Bone marrow (tissue), 2 donors: ENCODE measurements around the gene NDUFB2.
A peak's percentile ranks its signal among the peaks of the same experiment; 100 is the strongest.
"Not testable (repeated sequence)": the region's sequence is repeated elsewhere in the genome, so short reads cannot be mapped to it uniquely, and the experiment has no call there.

Experiments
- DNase-seq, 2 donors: peaks; one replicate each; lab custom pipeline; 2025; lab: John Stamatoyannopoulos, UW

Gene NDUFB2

DNA sequence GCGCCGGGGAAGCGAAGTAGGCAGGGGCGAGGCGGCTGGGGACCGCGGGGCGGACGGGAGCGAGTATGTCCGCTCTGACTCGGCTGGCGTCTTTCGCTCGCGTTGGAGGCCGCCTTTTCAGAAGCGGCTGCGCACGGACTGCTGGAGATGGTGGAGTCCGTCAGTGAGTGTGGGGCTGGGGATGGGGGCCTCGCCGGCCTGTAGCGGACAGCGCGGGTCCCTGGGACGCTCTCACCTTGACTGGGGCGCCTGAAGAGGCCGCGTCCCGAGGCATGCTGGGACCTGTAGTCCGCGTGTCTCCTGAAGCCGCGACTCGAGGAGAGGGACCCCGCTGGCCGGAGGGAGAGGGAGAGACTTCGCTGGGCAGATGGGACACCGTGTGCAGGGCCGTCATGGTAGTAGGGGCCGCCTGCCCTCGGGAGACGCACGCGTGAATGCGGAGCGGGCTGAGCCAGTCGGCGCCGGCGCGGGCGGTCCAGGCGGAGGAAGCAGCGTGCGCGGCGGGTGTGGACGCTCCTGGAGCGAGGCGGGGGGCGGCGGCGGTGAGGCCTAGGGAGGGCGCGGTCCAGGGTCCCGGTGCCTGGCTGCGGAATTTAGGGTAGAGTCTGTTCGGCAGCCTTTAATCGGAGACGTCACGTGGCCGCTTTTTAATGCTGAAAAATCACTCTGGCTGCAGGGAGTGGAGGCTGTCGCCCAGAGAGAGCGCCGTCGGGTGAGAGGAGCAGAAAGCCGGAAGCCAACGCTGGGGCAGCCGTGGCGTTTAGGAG, at the start of gene NDUFB2:
Gene NDUFB2 (plus strand): TSS at position 29 of the 767 bp plus-strand sequence. CDS start 37 bp downstream, at position 66.
- DNase-seq = peak; percentile 65 to 92

DNA sequence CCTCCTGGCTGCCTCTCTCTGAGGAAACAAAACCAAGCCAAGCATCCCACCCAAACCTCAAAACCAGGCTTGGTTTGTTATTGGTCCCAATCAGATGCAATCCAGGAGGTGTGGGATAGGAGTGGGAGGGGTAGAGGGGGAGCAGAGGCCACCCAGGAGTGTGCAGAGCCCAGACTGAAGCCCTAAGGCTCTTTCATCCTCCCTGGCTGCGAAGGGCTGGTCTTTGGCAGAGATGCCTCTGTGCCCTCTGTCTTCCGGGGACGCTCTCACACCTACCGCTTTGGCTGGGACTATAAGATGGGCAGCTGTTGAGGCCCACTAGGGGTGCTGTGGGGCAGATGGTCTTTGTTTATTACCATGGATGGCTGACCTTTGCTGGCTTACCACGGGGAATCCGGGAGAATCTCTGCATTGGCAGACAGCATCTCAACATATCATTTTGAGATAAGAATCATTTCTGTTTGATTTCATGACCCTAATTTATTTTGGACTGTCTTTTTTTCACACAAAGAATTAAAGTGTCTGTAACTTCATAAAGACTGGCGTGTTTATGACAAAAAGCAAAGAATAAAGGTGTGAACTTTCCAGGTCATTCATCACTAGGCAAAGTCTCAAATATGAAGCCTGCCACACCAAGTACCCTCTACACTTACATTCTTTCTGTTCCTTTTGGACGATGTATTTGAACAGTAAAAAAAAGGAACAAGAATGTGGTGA, 49.4 kb upstream of the NDUFB2 start:
- peak in 1 of 2 donors; percentile 31 for DNase-seq

DNA sequence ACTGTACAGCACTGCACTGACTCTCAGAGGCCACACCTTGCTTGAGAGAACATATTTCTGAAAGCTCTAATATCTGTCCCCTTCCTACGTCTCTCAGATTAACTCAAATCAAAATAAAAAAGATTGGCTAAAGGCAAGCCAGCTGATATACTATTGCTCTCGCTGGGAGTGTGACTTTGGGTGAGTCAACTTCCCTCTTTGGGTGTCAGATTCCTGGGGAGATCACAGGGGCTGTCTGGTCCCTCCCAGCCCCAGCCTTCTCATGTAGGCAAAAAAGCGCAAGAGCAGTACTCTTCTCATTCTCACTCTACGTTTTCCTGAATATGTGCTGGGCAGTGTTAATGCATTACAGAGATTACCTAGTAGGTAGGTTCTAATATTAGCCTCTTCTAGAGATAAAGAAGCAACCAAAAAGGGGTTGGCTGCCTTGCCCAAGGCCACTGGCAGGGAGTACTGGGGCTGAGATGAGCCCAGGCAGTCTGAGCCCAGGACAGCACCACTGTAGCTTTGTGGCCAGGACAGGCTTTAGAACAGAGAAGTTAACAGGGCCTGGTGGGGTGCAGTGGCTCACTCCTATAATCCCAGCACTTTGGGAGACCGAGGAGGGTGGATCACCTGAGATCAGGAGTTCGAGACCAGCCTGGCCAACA, 46.8 kb upstream of the NDUFB2 start:
- peak in 1 of 2 donors; percentile 21 for DNase-seq

DNA sequence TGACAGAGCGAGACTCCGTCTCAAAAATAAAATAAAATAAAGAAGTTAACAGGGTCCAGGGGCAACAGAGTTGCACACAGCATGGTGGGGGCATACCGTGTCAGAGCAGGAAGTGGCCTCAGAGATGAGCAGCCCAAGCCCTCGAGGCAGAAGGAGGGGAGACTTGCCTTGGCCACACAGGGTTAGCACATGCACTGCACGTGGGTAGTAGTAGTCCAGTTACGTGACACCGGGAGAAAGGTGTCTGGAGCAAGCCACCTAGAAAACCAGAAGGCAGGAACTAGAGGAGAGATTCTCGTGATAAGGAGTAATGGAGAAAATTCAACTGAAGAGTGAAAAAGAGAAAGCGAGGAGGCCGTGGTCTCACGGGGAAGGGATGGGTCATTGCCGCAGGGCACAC, 46.1 kb upstream of the NDUFB2 start:
- no peak for DNase-seq

DNA sequence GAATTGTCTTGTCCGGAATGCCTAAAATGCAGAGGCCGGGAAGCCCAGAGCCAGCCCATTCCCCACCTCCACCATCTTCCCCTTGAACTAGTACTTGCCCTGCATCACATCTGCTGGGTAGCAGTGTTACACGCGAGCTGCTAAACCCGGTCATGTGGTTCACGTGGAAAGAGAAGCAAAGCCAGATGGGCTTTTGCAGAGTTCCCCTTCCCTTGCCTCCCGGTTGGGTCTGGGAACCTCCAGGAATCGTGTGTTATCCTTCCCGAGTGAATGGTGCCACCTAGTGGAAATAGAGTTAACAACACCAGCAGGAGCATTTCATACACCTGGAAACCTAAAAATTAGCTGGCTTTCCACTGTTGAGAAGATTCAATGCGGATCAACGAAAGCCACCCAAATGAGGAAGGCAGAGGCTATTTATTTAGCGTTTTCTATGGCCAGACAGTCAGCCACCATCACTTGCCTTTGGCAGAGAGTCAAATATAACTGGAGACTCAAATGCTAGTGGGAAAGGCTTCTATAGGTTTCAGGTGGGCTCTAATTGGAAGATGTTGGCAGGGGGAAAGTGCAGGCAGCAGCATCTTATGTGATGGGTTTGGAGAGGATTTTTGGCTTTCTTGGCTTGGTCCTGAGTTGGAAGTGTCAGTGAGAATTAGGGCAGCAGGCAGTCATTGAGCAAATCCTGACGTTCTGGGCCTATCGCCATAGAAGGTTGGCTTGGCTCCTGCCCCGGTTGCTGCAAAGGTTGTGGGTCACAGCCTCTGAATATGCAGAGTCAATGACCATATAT, 43.0 kb upstream of the NDUFB2 start:
- DNase-seq = peak in 1 of 2 donors; percentile 23

DNA sequence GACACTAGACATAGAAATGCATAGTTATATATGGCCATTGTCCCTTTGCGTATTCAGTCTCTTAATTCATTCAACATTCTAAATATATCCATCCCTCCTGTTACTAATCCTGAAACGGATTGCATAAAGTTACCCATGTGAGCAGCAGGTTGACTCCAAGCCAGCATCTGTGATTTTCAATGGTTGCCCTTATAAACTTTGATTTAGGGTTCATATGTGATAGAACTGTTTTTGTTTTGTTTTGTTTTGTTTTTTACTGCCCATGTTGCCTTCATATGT, 42.5 kb upstream of the NDUFB2 start:
- DNase-seq = no peak

DNA sequence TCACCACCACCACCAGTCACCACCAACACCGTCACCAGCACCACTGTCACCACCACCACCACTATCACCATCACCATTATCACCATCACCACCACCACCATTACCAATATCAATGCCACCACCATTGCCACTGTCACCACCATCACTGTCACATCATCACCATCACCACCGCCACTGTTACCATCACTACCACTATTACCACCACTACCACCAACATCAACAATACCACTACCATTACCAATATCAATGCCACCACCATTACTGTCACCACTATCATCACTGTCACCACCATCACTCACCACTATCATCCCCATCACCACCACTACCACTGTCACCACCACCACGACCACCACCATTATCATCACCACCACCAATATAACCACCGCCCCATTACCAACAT, 41.8 kb upstream of the NDUFB2 start:
- DNase-seq = no peak

DNA sequence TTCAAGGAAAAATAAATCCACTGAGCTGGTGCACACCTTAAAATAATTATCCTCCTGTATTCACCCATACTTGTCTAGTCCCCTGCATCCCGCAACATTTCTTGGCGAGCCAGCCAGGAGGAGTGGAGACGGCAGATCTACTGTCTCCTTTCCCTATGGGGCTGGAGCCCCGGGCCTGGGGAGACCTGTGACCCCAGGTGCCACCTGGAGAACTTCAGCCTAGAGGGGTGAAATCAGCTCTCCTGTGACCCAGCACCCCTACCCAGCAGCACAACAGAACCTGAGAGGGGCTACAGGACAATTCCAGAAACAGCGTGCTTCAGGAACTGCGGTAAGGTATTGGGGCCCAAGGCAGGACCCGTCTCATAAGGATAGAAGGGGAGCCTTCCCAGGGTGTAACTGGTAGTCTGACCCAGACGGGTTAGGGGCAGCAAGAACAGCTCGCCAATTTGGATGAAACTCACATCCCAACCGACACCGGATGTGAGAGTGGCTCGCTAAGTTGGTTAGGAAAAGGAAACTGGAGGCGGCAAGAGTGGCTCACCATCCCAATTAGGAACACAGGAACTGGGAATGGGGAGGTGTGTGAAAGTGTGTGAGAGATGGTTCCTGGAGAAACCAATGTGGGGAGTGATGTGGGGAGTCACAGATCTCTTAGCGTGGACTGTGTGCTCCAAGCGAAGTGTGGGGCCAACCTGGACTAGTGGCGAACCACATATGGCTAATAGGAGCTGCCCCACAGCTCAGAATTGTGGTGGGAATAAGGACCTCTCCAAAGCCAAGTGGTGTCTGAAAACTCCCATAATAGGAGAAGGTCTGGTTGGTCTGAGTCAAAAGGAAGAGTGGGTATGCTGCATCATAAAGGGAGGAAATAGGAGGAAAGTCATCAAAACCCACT, 40.7 kb upstream of the NDUFB2 start:
- DNase-seq = no peak

DNA sequence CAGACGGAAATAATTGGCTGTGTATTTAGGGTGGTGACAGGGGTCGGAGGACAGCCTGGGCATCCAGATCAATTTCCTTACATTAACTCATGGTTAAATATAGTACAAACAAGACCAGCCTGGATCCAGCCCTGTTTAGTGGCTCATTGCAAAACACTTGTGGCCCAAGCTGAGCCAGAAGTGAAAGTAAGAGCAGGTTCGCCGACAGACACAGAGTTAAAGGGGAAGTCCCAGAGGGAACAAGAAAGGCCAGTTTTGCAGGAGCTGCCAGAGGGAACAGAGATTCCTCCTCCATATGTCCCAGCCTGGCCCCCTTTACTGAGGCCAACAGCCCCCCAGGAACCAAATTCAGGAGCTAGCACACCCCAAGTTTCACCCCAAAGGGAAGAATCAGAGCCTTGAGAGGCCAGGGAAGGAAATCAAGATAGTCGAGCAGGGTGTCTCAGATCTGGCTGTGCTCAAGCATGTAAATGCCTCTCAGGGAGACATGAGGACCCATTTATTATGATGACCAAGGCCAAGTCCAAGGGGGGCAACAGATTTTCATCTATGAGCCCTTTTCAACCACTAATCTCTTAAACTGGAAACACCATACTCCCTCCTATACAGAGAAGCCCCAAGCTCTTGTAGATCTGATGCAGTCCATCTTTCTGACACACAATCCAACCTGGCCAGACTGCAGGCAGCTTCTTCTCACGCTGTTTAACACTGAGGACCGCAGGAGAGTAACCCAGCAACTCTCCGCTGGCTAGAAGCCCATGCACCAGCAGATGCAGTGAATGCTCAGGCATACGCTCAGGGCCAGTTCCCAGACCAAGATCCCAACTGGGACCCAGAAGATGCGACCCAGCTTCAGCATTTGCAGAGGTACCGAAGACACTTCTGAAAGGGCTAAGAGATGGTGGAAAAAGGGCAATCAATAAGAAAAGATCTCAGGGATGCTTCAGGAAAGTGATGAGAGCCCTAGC, 39.7 kb upstream of the NDUFB2 start:
- peak in 1 of 2 donors; percentile 77 for DNase-seq

DNA sequence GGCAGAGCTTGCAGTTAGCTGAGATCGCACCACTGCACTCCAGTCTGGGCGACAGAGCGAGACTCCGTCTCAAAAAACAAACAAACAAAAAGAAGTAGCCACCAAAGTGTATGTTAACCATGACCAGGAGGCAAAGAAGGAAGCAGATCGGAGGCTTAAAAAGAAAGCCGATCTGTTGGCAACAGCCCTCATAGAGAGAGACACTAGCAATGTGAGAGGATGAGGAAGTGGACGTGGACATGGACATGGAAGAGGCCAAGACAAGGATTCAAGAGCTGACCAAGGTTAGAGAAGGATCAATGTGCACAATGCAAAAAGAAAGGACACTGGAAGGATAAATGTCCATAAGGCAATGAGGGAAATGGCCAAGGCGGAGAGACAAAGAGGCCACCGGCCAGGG, 38.6 kb upstream of the NDUFB2 start:
- no peak for DNase-seq

DNA sequence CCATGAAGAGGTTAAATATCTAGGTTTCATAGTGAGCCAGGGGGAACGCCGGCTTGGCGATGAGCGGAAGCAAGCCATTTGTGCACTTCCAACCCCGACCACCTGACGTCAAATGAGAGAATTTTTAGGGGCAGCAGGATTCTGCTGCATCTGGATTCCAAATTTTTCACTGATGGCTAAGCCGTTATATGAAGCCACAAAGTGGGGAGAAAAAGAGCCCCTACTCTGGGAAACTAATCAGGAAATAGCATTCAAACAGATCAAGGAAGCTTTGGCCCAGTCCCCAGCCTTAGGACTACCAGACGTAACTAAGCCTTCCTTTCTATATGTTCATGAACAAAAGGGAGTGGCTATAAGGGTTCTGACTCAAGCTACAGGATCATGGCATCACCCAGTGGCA, 36.7 kb upstream of the NDUFB2 start:
- DNase-seq = no peak

DNA sequence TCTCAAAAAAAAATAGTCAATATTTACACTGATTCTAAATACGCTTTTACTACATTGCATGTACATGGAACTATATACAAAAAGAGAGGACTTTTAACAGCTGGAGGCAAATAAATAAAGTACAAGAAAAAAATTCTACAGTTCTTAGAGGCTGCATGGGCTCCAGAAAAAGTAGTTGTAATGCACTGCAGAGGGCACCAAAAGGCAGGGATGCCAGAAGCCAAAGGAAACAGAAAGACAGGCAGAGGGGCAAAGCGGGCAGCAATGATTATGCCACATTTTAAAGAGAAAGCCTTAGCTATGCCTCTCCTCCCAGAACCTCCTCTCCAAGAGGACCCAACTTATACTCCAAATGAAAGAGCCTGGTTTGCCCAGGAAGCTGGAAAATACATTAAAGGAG, 35.4 kb upstream of the NDUFB2 start:
- DNase-seq = no peak

DNA sequence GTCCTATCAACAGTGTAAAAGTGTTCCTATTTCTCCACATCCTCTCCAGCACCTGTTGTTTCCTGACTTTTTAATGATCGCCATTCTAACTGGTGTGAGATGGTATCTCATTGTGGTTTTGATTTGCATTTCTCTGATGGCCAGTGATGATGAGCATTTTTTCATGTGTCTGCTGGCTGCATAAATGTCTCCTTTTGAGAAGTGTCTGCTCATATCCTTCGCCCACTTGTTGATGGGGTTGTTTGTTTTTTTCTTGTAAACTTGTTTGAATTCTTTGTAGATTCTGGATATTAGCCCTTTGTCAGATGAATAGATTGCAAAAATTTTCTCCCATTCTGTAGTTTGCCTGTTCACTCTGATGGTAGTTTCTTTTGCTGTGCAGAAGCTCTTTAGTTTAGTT, 33.6 kb upstream of the NDUFB2 start:
- DNase-seq = not testable (repeated sequence)

DNA sequence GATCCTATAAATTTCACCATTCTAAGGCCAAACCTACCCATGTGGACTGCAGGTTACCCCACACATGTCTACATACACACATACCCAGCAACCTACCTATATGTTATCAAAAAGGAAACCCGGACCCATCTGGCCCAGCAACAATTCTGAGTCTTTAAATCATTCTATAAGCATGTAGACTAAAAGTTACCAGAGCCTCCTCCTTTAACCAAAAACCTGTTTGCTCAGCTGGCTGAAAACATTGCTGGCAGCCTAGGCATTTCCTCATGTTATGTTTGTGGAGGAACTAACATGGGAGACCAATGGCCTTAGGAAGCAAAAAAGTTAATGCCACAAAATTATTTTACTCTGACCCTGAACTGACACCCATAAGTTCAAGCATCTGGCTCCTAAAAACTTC, 29.0 kb upstream of the NDUFB2 start:
- DNase-seq = no peak

DNA sequence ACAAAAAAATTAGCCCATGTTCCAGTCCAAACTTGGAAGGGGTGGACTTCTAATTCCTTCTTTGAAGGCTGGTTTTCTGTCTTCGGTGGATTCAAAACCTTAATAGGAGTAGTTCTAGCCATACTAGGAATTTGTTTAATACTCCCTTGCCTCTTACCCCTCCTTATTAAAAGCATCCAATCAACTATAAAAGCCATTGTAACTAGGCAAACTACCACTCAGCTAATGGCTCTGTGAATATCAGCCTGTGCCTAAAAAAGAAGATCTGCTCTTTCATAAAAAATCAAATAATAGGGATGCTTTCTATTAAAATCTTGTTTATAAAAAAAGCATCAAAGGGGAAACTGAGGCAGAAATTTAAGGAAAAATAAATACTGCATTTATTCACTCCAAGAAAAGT, 27.9 kb upstream of the NDUFB2 start:
- no peak for DNase-seq

DNA sequence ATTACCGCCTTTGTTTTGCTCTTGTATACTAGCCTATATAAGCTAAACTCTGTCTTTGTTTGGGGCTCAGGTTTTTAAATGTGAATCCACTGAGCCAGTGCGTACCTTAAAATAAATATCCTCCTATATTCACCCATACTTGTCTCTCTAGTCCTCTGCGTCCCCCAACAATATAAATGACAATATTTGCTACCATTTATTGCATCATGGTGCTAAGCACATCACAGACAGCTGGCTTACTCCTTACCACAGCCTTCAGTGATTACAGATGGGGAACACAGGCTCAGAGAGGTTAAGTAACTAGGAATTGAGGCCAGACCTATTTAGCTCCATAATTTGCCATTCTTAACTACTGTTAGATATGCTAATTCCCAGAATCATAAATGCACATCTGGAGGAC, 27.2 kb upstream of the NDUFB2 start:
- DNase-seq = no peak

DNA sequence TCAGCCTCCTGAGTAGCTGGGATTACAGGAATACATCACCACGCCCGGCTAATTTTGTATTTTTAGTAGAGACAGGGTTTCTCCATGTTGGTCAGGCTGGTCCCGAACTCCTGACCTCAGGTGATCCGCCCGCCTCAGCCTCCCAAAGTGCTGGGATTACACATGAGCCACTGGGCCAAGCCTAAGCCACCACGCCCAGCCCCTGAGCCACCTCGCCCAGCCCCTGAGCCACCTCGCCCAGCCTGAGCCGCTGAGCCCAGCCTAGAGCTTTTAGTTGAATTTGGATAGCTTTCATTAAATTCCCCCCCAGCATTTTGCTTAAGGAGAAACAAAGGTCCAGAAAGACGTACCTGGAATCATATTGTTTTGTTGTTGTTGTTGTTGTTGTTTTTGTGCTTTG, 26.6 kb upstream of the NDUFB2 start:
- not testable (repeated sequence) for DNase-seq

DNA sequence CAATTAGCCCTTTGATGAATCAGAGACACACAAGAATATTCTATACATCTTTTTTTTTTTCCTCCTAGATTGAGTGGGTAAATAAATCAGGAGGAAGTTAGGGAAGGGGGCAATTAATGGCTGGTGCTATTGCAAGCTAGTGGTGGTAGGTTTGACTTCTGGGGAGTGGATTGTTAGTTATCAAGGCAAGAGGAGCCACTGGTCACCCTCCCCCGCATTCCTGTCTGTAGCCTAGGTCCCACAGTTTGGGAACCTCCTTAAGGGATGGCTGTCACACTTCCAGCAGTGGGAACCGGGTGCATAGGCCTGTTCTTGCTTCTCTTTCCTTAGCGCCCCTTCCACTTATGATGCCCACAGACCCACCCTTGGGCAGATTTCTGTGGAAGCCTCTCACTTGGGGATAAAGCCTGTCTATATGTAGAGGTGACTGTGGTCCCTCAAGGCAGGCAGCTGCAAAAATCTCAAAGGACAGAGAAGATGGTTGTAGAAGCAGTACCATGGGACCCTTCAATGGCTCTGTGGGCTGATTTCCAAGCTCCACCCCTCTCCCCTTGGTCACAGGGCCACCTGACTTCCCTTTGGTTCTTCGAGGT, 26.1 kb upstream of the NDUFB2 start:
- DNase-seq = no peak

DNA sequence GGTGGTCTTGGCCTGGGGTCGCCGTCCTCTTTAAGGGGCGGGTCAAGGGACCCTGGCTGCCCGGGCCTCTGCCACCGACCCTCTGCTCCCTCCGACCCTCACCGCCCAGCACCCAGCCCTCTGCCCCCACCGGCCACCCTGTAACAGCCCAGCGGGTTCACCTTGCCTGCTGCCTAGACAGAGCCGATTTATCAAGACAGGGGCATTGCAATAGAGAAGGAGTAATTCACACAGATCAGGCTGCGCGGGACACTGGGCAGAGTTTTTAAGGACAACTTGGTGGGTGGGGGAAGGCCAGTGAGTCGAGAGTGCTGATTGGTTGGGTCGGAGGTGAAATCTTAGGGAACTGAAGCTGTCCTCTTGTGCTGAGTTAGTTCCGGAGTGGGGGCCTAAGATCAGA, 24.5 kb upstream of the NDUFB2 start:
- DNase-seq = no peak
